Osteoblast (primary cell): Measurements from ENCODE around the gene BFSP2. TPM values are rescaled to one million over a fixed set of nuclear protein-coding genes. Genes with fewer than 3 reads are reported as not detected.

Experiments
- DNase-seq: peaks from one replicate; pipeline ENCODE4 v3.0.0; 2011; ENCODE audit warnings: low spot score, mixed read lengths; ENCODE audit not compliant: insufficient read length; ENCODE audit errors: missing footprints
- H2AFZ ChIP-seq: 2 replicates; pipeline ENCODE4 v1.6.0; 2011; ENCODE audit warnings: mild to moderate bottlenecking, low read length
- H3K27ac ChIP-seq: 2 replicates; pipeline ENCODE4 v1.5.1; 2011; ENCODE audit warnings: mild to moderate bottlenecking, low read depth, low read length, moderate library complexity
- H3K27me3 ChIP-seq: 2 replicates; pipeline ENCODE4 v1.6.0; 2012; ENCODE audit warnings: mild to moderate bottlenecking, control low read depth, inconsistent platforms, low read length, moderate library complexity; ENCODE audit not compliant: insufficient read depth
- H3K36me3 ChIP-seq: 2 replicates; pipeline ENCODE4 v1.5.1; 2011; ENCODE audit warnings: mild to moderate bottlenecking, low read length, control low read depth, moderate library complexity; ENCODE audit not compliant: insufficient read depth
- H3K4me1 ChIP-seq: 2 replicates; pipeline ENCODE4 v1.5.1; 2011; ENCODE audit warnings: mild to moderate bottlenecking, low read length, control low read depth, moderate library complexity; ENCODE audit not compliant: insufficient read depth
- H3K4me2 ChIP-seq: 2 replicates; pipeline ENCODE4 v1.6.0; 2011; ENCODE audit warnings: mild to moderate bottlenecking, low read length; ENCODE audit not compliant: insufficient read depth
- H3K4me3 ChIP-seq: fragments of 200-600 bp; sonication (generic); 3 replicates; pipeline ENCODE4 v1.5.1; 2012; ENCODE audit warnings: mild to moderate bottlenecking, low read length, inconsistent platforms; ENCODE audit not compliant: insufficient read depth
- H3K79me2 ChIP-seq: 2 replicates; pipeline ENCODE4 v1.6.0; 2012; ENCODE audit warnings: mild to moderate bottlenecking, low read length, control low read depth, inconsistent platforms; ENCODE audit not compliant: insufficient read depth
- H3K9me3 ChIP-seq: 2 replicates; pipeline ENCODE4 v1.5.1; 2011; ENCODE audit warnings: low read depth, low read length, control low read depth
- H4K20me1 ChIP-seq: 2 replicates; pipeline ENCODE4 v1.6.0; 2012; ENCODE audit warnings: mild to moderate bottlenecking, low read length, control low read depth; ENCODE audit not compliant: insufficient read depth
- CTCF ChIP-seq: IDR thresholded peaks from 2 replicates; pipeline ENCODE4 v1.5.1; 2011; ENCODE audit warnings: mild to moderate bottlenecking, low read depth, low read length, moderate library complexity; ENCODE audit errors: extremely low read depth
- total RNA-seq: library from RNA; depleted of rRNA; stranded (reverse); fragments of >200 nt; gene quantifications from 2 replicates; pipeline ENCODE4 v1.2.3, GENCODE V29; 2012

The BFSP2 gene
- total RNA-seq, 1 donor = not detected

GRCh38 chr3:133414021-133414392 lies 14.2 kb downstream of the BFSP2 start:
- no peaks in the 10 kb centered on the region for H4K20me1 ChIP-seq
- H3K4me2 ChIP-seq = peak overlapping the region; percentile 76
- H3K79me2 ChIP-seq = no peaks in the 10 kb centered on the region
- no peaks in the 10 kb centered on the region for H3K36me3 ChIP-seq
- H2AFZ ChIP-seq = no peak overlapping the region
- no peaks in the 10 kb centered on the region for H3K27me3 ChIP-seq
- no peak for DNase-seq
- no peak overlapping the region for H3K4me3 ChIP-seq
- TF ChIP-seq CTCF = no peak
- H3K4me1 ChIP-seq = peaks cover 21% of the 10 kb centered on the region
- H3K9me3 ChIP-seq = no peaks in the 10 kb centered on the region
- no peak overlapping the region for H3K27ac ChIP-seq

GRCh38 chr3:133418361-133418760 lies 18.5 kb downstream of the BFSP2 start:
- Histone ChIP-seq H2AFZ (no peak overlapping the region), H3K79me2 (no peaks in the 10 kb centered on the region), H4K20me1 (no peaks in the 10 kb centered on the region), H3K27me3 (no peaks in the 10 kb centered on the region), H3K27ac (no peak overlapping the region), H3K4me1 (peaks cover 5% of the 10 kb centered on the region), H3K9me3 (no peaks in the 10 kb centered on the region), H3K36me3 (no peaks in the 10 kb centered on the region), H3K4me2 (no peak overlapping the region), H3K4me3 (no peak overlapping the region)
- TF ChIP-seq CTCF = no peak
- DNase-seq = no peak

- no peak for TF ChIP-seq CTCF
- Histone ChIP-seq H3K4me2 (no peak overlapping the region), H3K4me3 (no peak overlapping the region)
Measured at GRCh38 chr3:133419151-133419909, 19.5 kb downstream of the BFSP2 start.

GRCh38 chr3:133424937-133425869 lies 25.3 kb downstream of the BFSP2 start:
- Histone ChIP-seq H4K20me1 (no peaks in the 10 kb centered on the region), H3K4me2 (no peak overlapping the region), H3K27ac (no peak overlapping the region), H2AFZ (no peak overlapping the region), H3K9me3 (no peaks in the 10 kb centered on the region), H3K4me3 (no peak overlapping the region), H3K79me2 (no peaks in the 10 kb centered on the region), H3K27me3 (no peaks in the 10 kb centered on the region), H3K4me1 (peaks cover 14% of the 10 kb centered on the region), H3K36me3 (no peaks in the 10 kb centered on the region)
- no peak for TF ChIP-seq CTCF
- DNase-seq = peak; percentile 43

More at GRCh38 chr3:133419151-133419909, 19.5 kb downstream of the BFSP2 start:
- no peak overlapping the region for H3K27ac ChIP-seq
- no peaks in the 10 kb centered on the region for H3K27me3 ChIP-seq
- H3K79me2 ChIP-seq = no peaks in the 10 kb centered on the region
- H3K9me3 ChIP-seq = no peaks in the 10 kb centered on the region
- no peaks in the 10 kb centered on the region for H3K36me3 ChIP-seq
- peaks cover 5% of the 10 kb centered on the region for H3K4me1 ChIP-seq
- no peaks in the 10 kb centered on the region for H4K20me1 ChIP-seq
- no peak overlapping the region for H2AFZ ChIP-seq
- no peak for DNase-seq
